ENCODE measurements around the gene PAX7.
"Not testable (repeated sequence)": the region's sequence is repeated elsewhere in the genome, so short reads cannot be mapped to it uniquely, and the experiment has no call there.

The PAX7 gene

DNA sequence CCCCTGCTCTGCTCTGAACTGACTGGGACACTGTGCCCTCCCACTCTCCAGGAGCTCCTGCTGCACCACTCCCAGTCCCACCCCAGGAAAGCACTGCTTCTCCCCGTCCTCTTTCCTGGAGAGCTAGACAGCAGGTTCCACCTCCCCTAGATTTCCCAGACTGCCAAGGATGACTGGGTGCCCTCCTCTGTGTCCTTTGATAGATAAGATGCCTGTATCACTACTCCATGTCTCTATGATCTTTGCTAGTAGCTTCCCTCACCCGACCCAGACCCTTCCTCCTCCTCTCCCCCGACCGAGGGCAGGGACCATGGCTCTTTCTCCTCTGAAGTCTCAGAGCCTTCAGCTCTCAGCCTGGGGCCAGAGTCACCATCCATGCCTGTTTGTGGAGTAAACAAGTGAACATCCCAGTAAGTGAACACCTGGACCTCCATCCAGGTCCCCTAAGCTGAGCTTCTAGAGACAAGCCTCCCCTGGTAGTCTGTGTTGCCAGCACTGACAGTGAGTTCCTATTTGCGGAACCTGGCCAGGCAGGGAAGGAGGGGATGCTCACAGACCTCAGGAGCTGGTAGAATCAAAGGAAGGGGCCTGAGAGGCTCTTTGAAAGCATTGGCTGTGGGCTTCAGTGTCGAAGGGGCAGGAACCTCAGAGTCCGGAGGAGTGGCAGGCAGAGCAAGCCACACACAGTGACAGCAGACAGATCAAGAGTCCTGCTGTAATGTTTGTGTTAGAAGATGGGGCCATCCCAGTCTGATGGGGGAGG lies 104.0 kb downstream of the PAX7 start:
- no peak for DNase-seq

DNA sequence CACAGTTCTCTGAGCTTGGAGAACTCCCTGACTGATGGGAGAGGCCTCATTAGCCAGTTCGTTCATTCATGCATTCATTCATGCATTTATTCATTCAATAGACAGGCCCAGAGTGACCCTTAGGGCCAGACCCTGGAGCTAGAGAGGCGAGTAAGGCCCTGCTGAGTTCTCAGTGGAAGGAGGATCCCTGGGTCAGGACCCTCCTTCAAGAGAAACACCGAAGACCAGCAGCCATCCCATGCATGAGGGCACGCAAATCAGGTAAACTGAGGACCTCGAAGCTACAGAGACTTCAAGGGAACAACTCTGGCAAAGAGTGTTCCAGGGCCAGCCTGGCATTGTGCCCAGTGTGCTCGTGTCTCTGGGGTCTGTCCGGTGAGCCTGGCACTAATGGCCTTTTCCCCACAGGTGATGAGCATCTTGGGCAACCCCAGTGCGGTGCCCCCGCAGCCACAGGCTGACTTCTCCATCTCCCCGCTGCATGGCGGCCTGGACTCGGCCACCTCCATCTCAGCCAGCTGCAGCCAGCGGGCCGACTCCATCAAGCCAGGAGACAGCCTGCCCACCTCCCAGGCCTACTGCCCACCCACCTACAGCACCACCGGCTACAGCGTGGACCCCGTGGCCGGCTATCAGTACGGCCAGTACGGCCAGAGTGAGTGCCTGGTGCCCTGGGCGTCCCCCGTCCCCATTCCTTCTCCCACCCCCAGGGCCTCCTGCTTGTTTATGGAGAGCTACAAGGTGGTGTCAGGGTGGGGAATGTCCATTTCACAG lies 104.8 kb downstream of the PAX7 start:
- DNase-seq = no peak

DNA sequence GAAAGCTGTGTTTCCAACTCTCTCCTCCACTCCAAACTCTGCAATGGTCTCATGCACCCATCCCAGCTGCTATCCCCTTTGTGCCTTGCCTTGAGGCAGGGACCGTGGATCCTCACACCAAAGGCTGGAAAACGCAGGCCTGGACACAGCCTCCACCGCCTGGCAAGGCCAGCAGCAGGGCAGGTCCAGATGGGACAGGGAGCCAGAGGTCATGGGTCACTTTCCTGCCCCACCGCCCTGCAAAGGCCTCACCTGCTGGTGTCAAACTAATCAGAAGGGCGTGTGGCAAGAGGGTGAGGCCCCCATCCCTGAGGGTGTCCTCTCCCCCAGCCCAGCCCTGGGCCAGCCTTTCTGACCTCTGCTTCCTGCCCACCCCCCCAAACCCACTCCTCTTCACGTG lies 106.3 kb downstream of the PAX7 start:
- no peak for DNase-seq

DNA sequence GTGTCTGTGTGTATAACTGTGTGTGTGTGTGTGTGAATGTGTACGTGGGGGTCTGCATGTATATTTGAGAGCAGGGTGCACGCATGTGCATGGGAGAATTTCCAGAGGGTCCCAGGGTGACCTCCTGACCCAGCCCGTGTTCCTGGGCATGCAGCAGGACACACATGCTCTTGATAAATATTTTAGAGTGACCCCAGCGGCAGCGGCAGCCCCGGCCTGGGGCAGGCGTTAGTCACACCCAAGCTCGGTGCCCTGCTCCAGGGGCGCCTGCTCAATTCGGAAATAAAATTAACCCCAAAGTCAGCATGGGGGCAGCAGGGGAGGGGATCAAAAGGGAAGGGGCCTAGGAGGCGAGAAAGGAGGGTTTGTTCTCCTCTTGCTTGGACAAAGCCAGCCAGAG lies 107.5 kb downstream of the PAX7 start:
- DNase-seq = no peak

DNA sequence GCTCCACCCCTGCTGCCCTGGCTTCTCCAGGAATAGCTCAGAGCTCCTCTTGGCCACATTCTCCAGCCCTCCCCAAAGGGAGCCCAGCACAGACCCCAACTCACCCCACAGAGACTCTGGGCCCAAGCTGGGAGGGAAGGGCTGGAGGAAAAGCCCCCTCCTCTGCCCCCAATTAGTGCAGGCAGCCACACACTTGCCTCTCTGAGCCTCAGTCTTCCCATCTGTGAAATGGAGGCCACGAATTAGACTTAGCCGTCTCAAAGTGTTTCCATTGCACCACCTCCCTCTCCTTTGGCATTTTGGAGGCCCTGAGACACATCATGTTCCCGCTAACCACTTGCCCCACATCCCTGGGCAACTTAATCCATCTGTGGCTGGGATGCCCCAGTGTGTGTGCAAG lies 108.0 kb downstream of the PAX7 start:
- DNase-seq = no peak

DNA sequence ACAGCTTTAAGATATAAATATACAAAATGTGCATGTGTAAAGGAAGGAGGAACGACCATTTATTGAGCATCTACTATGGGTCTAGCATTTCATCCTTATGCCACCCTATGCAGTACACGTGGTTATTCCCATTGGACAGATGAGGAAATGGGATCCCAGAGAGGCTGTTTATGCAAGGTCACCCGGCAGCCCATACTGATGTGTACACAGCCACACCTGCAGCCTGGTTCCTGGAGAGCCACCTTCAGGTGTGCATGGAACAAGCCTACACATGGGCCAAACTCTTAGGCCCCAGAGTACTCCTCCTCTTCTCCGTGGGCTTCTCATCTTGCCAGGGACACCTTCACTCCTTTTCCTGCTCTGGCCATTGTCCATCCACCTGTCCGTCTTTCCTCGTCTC lies 108.8 kb downstream of the PAX7 start:
- DNase-seq = no peak

DNA sequence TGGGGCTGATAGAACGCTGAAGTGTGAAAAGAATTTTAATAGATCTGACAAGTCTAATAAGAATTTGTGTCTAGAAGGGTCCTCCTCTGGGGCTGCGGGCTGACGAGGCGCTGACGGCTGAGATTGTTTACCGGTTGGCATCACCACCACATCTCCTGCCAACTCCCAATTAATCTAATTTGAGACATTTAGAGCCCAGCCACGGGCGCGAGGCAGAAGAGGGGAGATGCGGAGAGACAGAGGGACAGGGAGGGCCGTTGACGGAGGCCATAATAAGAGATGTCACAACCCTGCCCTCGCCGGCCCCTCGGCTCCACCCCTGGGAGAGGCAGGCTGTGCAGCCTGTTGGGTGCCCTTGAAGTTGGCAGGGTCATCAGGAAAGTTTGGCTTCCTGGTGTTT lies 109.3 kb downstream of the PAX7 start:
- no peak for DNase-seq

DNA sequence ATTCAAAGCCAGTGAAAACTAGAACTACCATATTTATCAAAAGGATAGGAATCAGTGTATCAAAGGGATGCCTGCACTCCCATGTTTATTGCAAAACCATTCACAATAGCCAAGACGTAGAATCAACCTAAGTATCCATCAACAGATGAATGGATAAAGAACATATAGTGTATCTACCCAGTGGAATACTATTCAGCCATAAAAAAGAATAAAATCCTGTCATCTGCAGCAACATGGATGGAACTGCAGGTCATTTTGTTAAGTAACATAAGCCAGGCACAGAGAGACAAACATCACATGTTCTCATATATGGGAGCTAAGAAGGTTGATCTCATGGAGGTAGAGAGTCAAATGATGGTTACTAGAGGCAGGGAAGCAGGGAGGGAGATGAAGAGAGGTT lies 110.0 kb downstream of the PAX7 start:
- no peak for DNase-seq

DNA sequence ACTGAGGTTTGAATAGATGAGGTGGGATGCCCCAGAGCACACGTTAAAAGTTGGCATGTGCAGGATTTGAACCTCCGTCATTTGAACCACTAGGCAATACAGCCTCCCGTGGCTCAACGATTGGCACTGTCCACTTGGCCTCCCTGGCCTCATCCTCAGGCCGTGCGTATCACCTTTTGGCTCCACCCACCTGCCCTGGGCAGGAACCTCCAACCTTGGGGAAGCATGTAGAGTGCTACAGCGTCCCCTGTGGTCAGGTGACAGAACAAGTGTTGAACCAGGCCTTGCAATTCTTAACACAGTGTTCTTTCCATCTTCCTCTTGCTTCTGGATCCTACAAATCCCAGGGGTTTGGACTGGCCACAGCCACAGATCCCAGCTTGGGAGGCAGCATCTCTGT lies 112.6 kb downstream of the PAX7 start:
- no peak for DNase-seq

DNA sequence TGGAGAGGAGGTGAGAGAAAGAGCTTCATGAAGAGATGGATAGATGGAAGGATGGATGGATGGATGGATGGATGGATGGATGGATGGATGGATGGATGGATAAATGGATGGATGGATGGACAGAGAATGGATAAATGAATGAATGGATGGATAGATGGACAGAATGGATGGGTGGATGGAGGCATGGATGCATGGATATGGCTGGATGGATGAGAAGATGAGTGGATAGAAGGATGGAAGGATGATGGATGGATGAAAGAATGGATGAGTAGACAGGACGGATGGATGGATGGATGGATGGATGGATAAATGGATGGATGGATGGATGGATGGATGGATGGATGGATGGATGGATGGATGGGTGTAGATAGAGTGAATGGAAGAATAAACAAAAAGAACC lies 113.7 kb downstream of the PAX7 start:
- DNase-seq = not testable (repeated sequence)

DNA sequence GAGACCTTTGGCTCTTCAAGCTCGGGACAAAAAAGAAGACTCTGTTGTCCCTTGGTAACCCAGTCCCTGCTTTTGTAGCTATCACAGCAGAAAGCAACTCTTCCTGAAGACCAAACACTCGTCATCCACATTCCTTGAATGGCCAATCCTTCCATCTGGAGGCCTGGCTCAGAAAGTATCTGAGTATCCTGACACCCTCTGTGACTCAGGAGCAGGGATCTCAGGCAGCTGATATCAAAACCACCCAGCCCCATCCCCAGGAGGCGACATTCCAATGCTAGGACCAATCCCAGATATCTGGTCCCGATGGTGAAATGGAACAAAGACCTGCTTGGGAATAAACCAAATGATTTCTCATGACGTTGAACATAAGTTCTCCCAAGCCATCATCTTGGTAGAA lies 116.3 kb downstream of the PAX7 start:
- no peak for DNase-seq

DNA sequence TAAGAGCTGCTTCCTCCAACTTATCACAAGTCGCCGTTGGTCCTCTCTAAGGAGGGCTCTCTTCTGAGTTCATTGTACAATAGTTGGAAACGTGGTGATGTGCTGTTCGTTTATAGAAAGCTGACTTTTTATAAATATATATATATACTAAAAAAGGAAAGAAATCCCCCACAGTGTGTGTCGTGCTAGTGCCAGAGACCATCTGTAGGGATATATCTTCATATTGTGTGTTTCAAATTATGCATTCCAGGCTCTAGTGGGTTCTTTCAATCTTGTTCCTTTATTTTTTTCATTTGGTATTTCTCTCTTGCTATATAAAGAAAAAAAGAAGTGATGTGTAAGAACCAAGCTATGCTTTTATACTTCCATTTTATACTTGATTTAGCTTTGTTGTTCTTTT lies 117.0 kb downstream of the PAX7 start:
- no peak for DNase-seq

DNA sequence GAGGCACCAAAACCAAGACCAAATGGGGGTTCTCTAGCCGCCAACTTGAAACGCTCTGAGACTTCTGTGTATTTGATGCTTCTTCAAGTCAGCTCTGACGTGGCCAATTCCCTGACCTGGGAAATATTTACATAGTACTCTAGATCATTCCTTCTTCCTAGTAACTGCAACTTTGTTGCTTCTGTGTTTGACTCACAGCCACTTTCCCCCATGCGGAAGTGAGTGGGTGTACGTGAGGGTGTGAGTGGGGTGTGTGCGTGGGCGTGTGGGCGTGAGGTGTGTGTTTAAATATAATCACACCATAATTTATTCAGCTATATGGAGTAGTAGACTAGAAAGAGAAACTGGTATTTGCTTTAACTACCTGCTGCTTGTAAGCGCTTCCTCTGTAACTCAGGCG lies 117.8 kb downstream of the PAX7 start:
- DNase-seq = no peak

DNA sequence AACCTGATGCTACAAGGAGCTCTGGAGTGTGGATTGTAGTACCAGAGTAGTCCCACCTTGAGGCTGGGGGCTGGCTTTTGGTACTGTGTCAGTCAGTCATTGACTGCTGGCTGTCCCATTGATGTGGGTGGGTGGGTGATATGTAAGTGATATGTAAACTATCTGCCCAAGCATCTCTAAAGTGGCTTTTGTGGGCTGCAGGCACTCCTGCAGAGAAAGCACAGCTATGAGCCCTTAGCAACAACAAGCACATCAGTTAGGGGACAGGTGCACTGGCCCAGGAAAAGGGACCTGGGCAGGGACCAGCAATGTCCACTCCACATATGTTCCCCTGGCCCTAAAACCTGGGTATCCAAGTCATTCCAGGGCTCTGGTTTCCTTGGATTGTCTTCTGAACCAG lies 118.9 kb downstream of the PAX7 start:
- DNase-seq = no peak

DNA sequence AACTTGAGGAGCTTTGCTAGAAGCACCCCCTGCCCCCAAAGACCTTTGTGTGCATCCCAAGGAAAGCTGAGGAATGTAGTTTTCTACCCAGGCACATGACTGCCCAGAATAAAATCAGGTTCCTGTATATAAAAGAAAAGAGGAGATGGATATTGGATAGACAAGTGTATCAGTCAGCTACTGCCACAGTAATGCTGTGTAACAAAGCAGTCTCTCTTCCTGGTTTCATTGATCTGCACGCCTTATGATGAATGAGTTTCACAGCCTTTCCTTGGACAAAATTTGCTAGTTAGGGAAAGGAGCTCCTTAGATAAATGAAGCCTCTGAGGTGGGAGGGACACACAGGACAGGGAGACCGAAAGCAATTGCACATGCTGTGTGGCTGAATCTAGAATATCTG lies 120.0 kb downstream of the PAX7 start:
- no peak for DNase-seq

DNA sequence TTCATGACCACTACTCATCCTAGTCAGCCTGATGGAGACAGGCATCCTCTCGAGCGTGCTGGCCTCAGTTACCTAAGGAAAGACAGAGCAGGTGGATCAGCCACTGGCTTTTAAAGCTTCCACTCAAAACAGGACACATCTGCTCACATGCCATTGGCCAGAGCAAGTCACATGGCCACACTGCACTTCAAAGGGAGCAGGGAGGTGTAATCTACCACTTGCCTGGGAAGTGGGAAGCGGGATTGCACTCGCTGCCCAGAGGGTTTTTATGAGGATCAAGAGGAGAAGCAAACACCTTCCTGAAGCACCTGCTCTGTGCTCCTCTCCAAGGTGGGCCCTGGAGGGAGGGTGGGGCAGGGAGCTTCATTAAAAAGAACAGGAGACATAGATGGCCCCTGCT lies 120.8 kb downstream of the PAX7 start:
- DNase-seq = no peak

DNA sequence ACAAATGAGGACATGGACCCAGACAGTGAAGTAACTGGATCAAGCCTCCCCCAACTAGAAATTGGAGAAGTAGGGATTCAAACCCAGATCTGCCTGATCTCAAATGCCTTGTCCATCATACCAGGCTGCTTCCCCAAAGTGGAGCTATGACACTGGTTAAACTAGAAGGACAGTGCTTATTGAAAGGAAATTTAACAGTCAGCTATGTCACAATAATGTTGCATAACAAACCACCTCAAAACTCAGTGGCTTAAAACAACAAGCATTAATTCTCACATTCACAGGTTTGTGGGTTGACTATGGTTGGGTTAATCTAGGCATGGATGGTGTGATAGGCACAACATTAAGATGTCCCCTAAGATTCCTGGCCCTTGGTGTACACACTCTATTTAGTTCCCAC lies 121.8 kb downstream of the PAX7 start:
- DNase-seq = no peak

DNA sequence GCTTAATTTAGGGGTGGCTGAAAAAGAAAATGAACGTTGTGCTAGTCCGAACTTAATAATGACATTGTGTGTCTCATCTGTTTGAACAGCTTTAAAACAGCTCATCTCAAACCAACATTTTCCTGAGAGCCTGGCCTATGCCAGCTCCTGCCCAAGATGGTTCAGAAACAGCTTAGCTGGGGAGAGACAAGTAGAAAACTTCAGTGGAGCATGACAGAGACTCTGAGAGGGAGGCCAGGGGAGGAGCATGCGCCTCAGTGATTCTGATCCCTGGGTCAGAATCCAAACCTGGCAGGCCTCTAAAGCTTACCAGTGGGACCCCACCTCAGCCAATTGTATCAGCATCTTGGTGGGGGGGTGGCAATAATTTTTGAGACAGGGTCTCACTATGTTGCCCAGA lies 129.5 kb downstream of the PAX7 start:
- DNase-seq = no peak

DNA sequence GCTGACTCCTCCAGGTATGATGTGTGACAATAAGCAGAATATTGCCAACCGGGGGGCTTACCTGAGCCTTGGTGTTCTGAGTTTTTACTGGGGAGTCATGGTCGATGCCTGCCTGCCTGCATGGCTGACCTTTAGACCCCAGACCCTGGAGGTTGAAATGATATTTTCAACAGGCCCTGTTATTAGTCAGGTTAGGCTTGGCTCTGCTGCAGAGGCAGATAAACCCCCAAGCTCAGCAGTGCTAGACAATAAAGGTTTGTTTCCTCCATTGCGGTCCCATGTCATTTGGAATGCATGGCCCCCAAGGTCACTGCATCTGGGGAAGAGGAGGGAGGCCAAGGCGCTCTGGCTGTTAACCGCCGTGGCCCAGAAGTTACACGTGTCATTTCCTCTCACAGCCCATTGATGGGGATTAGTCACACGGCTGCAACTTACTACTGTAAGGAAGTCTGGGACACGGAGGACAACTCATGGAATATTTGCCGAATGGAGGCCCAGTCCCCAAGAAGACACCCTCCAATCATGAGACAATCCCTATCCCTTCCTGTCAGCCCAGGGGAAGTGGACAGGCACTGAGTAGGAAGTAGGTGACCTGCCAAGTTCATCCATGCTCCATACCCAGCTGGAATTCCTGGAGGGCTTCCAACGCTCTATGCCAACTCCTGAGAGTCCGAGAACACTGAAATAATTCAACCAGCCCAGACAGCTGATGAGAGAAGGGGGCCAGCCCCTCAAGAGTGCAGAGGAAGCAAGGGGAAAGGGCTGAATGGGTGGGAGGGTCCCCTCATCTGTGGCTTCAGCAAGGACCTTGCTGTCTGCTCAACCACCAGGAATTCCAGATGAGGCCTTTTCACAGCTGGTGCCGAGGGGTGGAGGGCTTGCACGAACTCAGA lies 131.5 kb downstream of the PAX7 start:
- DNase-seq = no peak

DNA sequence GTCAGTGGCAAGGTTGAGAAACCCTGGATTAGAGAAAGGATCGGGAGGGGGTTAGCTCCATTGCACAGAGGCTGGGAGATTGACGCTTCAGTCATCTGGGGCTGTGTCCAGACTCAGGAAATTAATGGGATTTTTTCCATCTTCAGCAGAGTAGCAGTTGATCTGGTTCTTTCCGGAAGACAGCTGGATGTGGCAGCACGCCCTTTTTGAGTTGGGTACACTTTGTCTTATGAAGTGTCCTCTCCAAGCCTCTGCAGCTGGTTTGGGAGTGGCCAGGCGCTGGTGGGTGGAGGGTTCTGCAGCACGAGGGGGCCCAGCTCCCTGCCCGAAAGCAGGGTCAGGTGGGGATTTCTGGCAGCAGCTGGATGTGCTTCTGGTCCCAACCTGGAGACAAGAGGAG lies 133.7 kb downstream of the PAX7 start:
- DNase-seq = no peak

DNA sequence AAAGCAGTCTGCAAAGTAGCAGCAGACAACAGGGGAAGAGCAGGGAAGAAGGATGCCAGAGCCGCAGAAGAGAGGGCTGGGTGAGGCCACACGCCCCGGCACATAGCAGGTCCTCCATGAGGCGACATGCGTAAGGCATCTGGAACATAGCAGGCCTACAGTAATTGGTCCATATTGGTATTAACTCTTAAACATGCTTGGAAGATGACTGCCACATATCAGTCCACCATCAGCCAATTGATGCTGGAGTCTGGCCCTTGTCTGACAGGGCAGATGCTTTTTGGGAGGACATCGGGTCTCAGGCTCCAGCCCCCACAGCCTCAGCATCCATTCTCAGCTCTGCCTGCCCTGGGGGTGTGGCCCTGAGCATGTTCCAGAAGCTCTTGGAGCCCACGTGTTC lies 135.1 kb downstream of the PAX7 start:
- no peak for DNase-seq

DNA sequence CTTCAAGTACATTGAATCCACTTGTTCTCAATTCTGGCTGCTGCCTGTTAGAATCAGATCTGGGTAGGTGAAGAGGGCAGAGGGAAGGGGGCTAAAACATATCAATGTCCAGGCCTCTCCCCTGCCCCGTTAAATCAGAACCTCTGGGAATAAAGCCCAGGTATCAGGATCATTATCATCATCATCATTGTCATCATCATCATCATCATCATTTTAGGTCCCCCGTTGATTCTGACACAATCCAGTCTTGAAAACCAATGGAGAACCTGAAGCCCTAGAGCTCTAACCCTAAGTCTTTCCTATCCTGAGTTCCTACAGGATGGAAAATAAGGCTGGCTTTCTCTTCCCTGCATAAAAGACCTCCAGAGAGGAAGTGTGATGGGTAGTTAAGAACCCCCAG lies 135.7 kb downstream of the PAX7 start:
- no peak for DNase-seq

DNA sequence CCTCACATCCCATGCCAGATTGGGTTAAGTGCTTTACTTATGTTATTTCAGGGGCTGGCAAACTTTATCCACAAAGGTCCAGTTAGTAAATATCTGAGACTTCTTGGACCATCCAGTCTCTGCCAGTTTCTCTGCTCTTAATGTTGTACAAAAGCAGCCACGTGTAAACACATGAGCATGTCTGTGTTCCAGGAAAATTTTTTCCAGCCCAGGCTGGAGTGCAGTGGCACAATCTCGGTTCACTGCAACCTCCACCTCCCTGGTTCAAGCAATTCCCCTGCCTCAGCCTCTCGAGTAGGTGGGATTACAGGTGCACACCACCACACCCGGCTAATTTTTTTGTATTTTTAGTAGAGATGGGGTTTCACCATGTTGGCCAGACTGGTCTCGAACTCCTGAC lies 136.9 kb downstream of the PAX7 start:
- not testable (repeated sequence) for DNase-seq

DNA sequence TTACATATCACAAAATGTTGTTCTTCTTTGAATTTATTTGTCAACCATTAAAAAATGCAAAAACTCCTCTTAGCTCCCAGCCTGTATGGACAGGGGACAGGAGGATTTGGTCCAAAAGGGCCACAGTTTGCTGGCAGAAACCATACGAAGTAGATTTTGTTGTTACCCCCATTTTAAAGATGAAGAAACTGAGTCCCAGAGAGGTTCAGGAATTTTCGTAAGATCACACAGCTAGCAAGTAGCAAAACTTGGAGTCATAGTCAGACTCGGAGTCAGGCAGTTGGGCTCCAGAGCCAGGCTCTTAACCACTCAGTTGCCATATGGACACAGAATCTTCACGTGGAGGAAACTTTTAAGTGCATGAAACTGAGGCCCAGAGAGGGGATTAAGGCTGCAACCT lies 137.4 kb downstream of the PAX7 start:
- no peak for DNase-seq

Data from CD4-positive, alpha-beta T cell treated with Interleukin-1 beta for 1 hour (primary cell).